ENCODE measurements around the gene TTC8. TPM values are rescaled to one million over a fixed set of nuclear protein-coding genes. Genes with fewer than 3 reads are reported as not detected.
A peak's percentile ranks its signal among the peaks of the same experiment; 100 is the strongest.
"Not testable (repeated sequence)": the region's sequence is repeated elsewhere in the genome, so short reads cannot be mapped to it uniquely, and the experiment has no call there.

The TTC8 gene
- total RNA-seq: 11.2 TPM

- peak; percentile 95 for DNase-seq
These were observed at the start of gene TTC8 for GRCh38 chr14:88824314-88825077. Gene TTC8, plus strand, starts transcription at chr14:88824651. Its CDS starts 57 bp downstream, at chr14:88824708.

GRCh38 chr14:88775532-88775931 lies 48.9 kb upstream of the TTC8 start:
- DNase-seq: no peak

- no peak for DNase-seq
These were observed 38.5 kb upstream of the TTC8 start for GRCh38 chr14:88785911-88786310.

GRCh38 chr14:88786715-88787114 lies 37.7 kb upstream of the TTC8 start:
- DNase-seq: no peak

- not testable (repeated sequence) for DNase-seq
These were observed 34.9 kb upstream of the TTC8 start for GRCh38 chr14:88789573-88789972.

GRCh38 chr14:88790501-88791251 lies 33.8 kb upstream of the TTC8 start:
- DNase-seq: no peak

GRCh38 chr14:88791252-88791621 lies 33.2 kb upstream of the TTC8 start:
- no peak for DNase-seq

- peak; percentile 11 for DNase-seq
These were observed 32.6 kb upstream of the TTC8 start for GRCh38 chr14:88791629-88792472.

- peak; percentile 83 for DNase-seq
These were observed 31.8 kb upstream of the TTC8 start, which contains the start of gene EML5 for GRCh38 chr14:88792473-88793258. Gene EML5, minus strand, starts transcription at chr14:88792953. Its CDS starts 450 bp downstream, at chr14:88792503.

- DNase-seq: no peak
These were observed 31.2 kb upstream of the TTC8 start for GRCh38 chr14:88793259-88793625.

- DNase-seq: no peak
These were observed 26.3 kb upstream of the TTC8 start for GRCh38 chr14:88798156-88798555.

GRCh38 chr14:88799522-88799921 lies 24.9 kb upstream of the TTC8 start:
- DNase-seq: no peak

GRCh38 chr14:88802596-88802995 lies 21.9 kb upstream of the TTC8 start:
- no peak for DNase-seq

GRCh38 chr14:88804035-88804434 lies 20.4 kb upstream of the TTC8 start:
- no peak for DNase-seq

GRCh38 chr14:88804477-88804876 lies 20.0 kb upstream of the TTC8 start:
- no peak for DNase-seq

- DNase-seq: no peak
These were observed 16.1 kb upstream of the TTC8 start for GRCh38 chr14:88808359-88808758.

GRCh38 chr14:88815980-88816379 lies 8.5 kb upstream of the TTC8 start:
- no peak for DNase-seq

GRCh38 chr14:88818018-88818417 lies 6.4 kb upstream of the TTC8 start:
- DNase-seq: no peak

GRCh38 chr14:88819674-88820073 lies 4.8 kb upstream of the TTC8 start:
- not testable (repeated sequence) for DNase-seq

- no peak for DNase-seq
These were observed 3.1 kb upstream of the TTC8 start for GRCh38 chr14:88821378-88821777.

- DNase-seq: no peak
These were observed 2.6 kb upstream of the TTC8 start for GRCh38 chr14:88821888-88822287.

GRCh38 chr14:88823968-88824313 lies 510 bp upstream of the TTC8 start:
- DNase-seq: no peak

Measured in tongue (tissue), 2 donors.